ENCODE data around the gene TPMT. TPM values are rescaled to one million over a fixed set of nuclear protein-coding genes. Genes with fewer than 3 reads are reported as not detected.
"Not testable (repeated sequence)": the region's sequence is repeated elsewhere in the genome, so short reads cannot be mapped to it uniquely, and the experiment has no call there.

The TPMT gene
- total RNA-seq, 1 experiment from 2014 or later = 7.1 TPM

- peak; percentile 89 for DNase-seq (ENCODE audit: low spot score)
Observed at GRCh38 chr6:18155864-18156421, 1.1 kb upstream of the TPMT start.

GRCh38 chr6:18155150-18155863 is 430 bp upstream of the TPMT start, which contains the start of gene KDM1B:
Gene KDM1B, plus strand, starts transcription at chr6:18155422. Its CDS starts 4,474 bp downstream, at chr6:18159896.
- DNase-seq (ENCODE audit: low spot score) = peak; percentile 96

GRCh38 chr6:18153311-18153703 is 1.6 kb downstream of the TPMT start:
- DNase-seq (ENCODE audit: low spot score) = no peak

GRCh38 chr6:18151801-18152200 is 3.1 kb downstream of the TPMT start:
- no peak for DNase-seq (ENCODE audit: low spot score)

- DNase-seq (ENCODE audit: low spot score) = not testable (repeated sequence)
Observed at GRCh38 chr6:18151391-18151790, 3.5 kb downstream of the TPMT start.

- DNase-seq (ENCODE audit: low spot score) = no peak
Observed at GRCh38 chr6:18148304-18149025, 6.4 kb downstream of the TPMT start.

GRCh38 chr6:18147616-18148015 is 7.3 kb downstream of the TPMT start:
- DNase-seq (ENCODE audit: low spot score) = no peak

GRCh38 chr6:18147160-18147559 is 7.7 kb downstream of the TPMT start:
- peak; percentile 33 for DNase-seq (ENCODE audit: low spot score)

GRCh38 chr6:18142591-18142861 is 12.4 kb downstream of the TPMT start:
- DNase-seq (ENCODE audit: low spot score) = no peak

GRCh38 chr6:18141805-18142590 is 12.9 kb downstream of the TPMT start:
- DNase-seq (ENCODE audit: low spot score) = peak; percentile 20

- DNase-seq (ENCODE audit: low spot score) = no peak
Observed at GRCh38 chr6:18139935-18140621, 14.8 kb downstream of the TPMT start.

GRCh38 chr6:18138906-18139305 is 16.0 kb downstream of the TPMT start:
- no peak for DNase-seq (ENCODE audit: low spot score)

- no peak for DNase-seq (ENCODE audit: low spot score)
Observed at GRCh38 chr6:18136260-18136659, 18.6 kb downstream of the TPMT start.

GRCh38 chr6:18135171-18135570 is 19.7 kb downstream of the TPMT start:
- DNase-seq (ENCODE audit: low spot score) = no peak

GRCh38 chr6:18132346-18132745 is 22.5 kb downstream of the TPMT start:
- no peak for DNase-seq (ENCODE audit: low spot score)

- no peak for DNase-seq (ENCODE audit: low spot score)
Observed at GRCh38 chr6:18126121-18126520, 28.8 kb downstream of the TPMT start.

- DNase-seq (ENCODE audit: low spot score) = peak; percentile 82
Observed at GRCh38 chr6:18122128-18123093, 32.5 kb downstream of the TPMT start, which contains the start of gene NHLRC1. Gene NHLRC1, minus strand, starts transcription at chr6:18122677. Its CDS starts 71 bp downstream, at chr6:18122606.

- no peak for DNase-seq (ENCODE audit: low spot score)
Observed at GRCh38 chr6:18121580-18122127, 33.2 kb downstream of the TPMT start.

- DNase-seq (ENCODE audit: low spot score) = no peak
Observed at GRCh38 chr6:18119236-18119635, 35.6 kb downstream of the TPMT start.

- DNase-seq (ENCODE audit: low spot score) = no peak
Observed at GRCh38 chr6:18118330-18118729, 36.5 kb downstream of the TPMT start.

All from HT-29 (cell line).